Left ventricle myocardium superior (tissue), 1 donor: ENCODE results near the gene RSBN1L. TPM values are rescaled to one million over a fixed set of nuclear protein-coding genes. Genes with fewer than 3 reads are reported as not detected.

ENCODE experiments used
- ATAC-seq: fragments of 200-7000 bp; cut with Tn5 transposase; one replicate; pipeline ENCODE4 v1.9.1; 2020; ENCODE audit warnings: mild to moderate bottlenecking, moderate library complexity
- DNase-seq: peaks from one replicate; pipeline ENCODE4 v3.0.0-alpha.2; 2020
- intact Hi-C: fragments of 100-400 bp; cut with micrococcal nuclease; formaldehyde crosslinking; loops from one replicate; pipeline ENCODE4 v1.11.0; 2022
- total RNA-seq: library from RNA; stranded (reverse); fragmentation: NEBNext Ultra II Directional; extraction: Animal tissue kit (Norgen Biotek cat#: 25700); gene quantifications from one replicate; pipeline ENCODE4 v1.2.1, GENCODE V29; 2021
- donor health status: DM: no; HTN: yes; CAD: no; lungs with severe emphysema.

RSBN1L gene
- total RNA-seq, 1 donor from 2014 or later: 10.1 TPM

DNA sequence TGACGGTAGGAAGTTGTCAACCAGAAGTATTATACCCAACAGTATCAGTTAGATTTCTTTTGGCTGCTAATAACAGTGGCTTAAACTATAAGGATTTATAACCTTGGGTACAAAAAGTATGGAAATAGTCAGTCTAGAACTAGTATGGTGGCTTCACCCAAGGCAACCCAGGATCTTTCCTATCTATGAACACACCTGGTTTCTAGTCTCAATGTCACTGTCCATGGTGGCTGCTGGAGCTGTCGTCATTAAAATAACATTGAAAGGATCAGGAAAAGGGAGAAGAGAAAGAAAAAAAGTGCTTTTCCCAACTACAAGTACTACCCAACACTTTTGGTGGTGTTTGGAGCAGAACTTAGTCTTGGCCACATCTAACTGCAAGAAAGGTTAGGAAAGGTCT lies 130.0 kb downstream of the RSBN1L start:
- ATAC-seq (no peak), DNase-seq (no peak)
- intact Hi-C loops: no loop called here

DNA sequence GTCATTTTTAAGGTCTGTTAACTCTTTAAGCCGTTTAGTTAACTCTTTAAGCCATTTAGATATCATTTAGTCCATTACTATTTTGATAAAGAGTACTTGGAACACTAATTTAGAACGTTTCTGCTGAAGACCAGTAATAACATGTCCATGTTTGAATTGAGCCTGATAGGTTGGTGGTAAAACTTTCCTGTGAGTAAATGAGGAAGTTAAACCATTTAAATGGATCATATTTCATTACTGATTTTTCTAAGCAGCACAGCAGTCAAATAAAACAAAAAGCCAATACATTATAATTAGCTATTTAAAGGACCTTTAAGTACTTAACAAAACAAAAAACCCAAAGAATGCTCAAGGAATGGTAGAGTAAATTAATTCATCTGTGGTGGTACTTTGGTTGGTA lies 131.7 kb downstream of the RSBN1L start:
- DNase-seq (no peak), ATAC-seq (no peak)
- intact Hi-C loops: no loop called here

DNA sequence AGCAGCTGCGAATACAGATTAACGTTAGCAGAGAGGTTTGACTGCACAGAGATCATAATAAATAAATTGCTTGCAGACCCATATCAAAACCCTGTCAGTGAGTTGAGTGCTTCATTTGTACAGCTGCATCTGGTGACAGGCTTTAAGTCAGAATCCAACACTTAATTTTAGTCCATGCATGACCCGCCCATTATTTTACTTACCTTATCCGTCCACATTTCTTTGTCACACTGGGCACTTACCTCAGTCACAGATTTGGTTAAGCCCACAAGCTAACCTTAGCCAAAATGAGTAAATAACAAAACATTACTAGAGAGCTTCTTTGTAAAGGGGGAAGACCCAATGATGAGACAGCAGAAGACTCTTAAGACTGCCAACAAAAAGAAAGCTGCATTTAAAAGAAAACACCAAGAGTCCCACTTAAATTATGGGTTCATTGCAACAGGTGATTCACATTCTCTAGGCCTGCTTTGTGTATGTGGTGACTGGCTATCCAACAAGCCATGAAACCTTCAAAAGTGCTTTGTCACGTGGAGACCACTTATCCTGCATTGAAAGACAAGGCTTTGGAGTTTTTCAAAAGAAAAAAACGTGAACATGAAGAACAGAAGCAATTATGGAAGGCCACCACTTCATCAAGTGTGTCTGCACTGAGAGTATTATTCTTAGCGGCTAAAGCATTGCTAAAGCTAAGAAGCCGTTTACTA lies 134.5 kb downstream of the RSBN1L start:
- intact Hi-C loops: no loop called here
- ATAC-seq (peak; percentile 54), DNase-seq (no peak)

DNA sequence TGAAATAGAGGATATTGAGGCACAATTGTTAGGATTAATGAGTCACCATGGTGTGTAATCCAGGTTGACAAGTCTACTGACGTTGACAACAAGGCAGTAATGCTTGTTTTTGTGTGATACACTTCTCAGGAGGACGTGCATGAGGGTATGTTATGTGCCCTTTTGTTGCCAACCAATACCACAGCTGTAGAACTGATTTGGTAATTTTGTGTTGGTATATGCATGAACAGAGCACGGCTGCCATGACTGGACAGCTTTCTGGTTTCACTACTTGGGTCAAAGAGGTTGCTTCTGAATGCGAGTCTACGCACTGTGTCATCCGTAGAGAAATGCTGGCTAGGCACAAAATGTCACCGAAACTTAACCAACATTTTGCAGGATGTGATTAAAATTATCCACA lies 135.2 kb downstream of the RSBN1L start:
- ATAC-seq: no peak
- intact Hi-C loops: no loop called here
- DNase-seq: no peak

DNA sequence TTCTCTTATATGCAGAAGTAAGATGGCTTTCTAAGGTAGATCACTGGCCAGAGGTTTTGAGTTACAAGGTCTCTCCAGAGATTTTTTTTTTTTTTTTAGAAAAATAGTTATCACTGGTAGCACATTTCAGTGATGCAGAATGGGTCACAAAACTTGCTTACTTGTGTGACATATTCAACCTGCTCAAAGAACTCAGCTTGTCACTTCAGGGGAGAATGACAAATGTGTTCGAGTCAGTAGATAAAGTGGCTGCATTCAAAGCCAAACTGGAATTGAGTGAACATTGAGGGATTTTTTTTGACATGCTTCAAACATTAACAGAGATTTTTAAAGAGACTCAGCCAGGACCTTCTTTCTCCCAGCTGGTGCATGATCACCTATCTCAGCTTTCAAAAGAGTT lies 135.7 kb downstream of the RSBN1L start:
- DNase-seq (no peak), ATAC-seq (no peak)
- intact Hi-C loops: no loop called here

Other genes starting within 250 kb of the RSBN1L start
- 44.8 TPM for gene PTPN12, start 159.2 kb upstream of the RSBN1L start, total RNA-seq
- gene TMEM60, start 102.0 kb downstream of the RSBN1L start, total RNA-seq: 8.1 TPM
- 22.3 TPM for gene PHTF2, start 102.3 kb downstream of the RSBN1L start, total RNA-seq